NCI-H2029 (cell line): Measurements from ENCODE around the gene ABCC6.

ENCODE experiments used
- DNase-seq: peaks from one replicate; lab custom pipeline; 2025; lab: John Stamatoyannopoulos, UW

ABCC6 gene

DNA sequence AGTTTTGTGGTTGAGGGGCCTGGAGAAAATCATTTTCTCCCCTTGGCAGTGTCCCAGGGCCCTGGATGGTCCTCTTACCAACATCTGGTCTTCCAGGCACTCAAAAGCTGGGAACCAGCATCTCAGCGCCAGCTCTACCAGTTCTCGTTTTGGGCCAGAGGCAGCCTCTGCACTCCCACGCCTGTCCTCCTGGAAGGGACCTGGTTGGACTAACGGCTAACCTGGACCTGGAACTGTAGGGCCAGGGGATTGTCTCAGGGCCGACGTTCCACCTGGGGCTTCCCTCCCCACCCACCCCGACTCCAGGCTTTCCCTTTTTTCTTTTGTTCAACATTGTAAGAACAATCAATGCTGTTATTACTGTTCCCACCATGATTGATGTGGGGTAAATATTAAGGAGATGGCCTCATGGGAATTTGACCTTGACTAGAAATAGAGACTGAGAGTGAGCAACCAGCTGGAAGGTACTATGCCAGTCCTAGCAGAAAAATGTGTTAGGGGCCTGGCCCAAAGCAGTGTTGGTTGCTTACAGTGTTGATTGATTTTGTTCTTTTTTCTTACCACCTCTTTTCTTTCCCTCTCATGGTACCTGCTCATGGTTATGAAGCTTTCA, 81.4 kb downstream of the ABCC6 start:
- no peak for DNase-seq

DNA sequence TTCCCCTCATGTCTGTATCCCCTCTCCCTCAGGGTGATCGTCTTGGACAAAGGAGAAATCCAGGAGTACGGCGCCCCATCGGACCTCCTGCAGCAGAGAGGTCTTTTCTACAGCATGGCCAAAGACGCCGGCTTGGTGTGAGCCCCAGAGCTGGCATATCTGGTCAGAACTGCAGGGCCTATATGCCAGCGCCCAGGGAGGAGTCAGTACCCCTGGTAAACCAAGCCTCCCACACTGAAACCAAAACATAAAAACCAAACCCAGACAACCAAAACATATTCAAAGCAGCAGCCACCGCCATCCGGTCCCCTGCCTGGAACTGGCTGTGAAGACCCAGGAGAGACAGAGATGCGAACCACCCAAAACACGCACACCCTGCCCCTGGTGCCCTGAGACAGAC, 82.2 kb downstream of the ABCC6 start:
- no peak for DNase-seq

- DNase-seq: no peak
Measured at GRCh38 chr16:16140537-16140936, 82.8 kb downstream of the ABCC6 start.

GRCh38 chr16:16139806-16140205, 83.5 kb downstream of the ABCC6 start:
- no peak for DNase-seq

- no peak for DNase-seq
Measured at GRCh38 chr16:16139061-16139460, 84.2 kb downstream of the ABCC6 start.

DNA sequence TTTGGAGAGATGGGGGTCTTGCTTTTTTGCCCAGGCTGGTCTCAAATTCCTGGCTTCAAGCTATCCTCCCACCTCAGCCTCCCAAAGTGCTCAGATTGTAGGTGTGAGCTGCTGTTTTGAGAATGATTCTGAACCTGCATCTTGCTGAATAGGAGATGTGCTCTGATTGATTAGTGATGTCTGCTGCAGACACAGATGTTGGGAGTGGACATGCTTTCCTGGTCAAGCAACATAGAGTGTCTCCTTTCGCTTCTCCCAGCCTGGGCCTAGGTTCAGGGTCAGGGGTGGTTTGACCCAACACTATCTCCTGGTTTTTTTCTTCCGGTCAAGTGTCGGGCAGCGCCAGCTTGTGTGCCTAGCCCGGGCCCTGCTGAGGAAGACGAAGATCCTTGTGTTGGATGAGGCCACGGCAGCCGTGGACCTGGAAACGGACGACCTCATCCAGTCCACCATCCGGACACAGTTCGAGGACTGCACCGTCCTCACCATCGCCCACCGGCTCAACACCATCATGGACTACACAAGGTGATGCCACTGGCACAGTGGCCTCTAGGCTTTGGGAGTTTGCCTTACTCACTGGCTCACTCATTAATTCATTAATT, 85.2 kb downstream of the ABCC6 start:
- DNase-seq: no peak

DNA sequence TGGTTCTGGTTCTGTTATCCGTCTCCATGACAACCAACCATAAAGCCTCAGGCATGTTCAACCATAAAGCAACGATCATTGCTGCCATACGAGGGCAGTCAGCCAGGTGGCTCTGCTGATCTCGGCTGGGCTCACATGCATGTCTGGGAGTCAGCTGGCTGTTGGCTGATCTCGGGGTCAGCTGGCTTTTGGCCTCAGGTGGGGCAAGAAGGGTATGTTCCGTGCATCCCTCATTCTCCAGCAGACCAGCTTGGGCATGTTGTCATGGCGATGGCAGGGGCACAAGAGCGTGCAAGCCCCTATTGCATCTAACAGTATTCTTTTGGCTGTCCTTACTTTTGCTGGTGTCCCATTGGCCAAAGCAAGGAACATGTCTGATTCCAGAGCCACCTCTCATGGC, 86.2 kb downstream of the ABCC6 start:
- no peak for DNase-seq

DNA sequence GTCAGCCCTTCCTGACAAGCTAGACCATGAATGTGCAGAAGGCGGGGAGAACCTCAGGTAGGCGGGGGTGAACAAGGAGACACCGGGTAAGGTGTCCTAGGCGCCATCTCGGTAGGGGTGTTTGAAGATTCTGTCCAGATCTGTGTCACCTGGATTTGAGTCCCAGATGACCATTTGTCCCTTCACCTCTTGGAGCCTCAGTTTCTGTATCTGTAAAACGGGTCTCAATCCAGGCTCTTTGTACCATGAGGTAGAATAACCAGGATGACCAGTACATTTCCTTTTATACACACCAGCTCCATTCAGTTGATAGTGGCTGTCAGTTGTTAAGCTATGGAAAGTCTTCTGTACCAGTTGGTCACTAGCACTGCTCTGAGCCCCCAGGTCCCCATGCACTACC, 86.7 kb downstream of the ABCC6 start:
- no peak for DNase-seq

DNA sequence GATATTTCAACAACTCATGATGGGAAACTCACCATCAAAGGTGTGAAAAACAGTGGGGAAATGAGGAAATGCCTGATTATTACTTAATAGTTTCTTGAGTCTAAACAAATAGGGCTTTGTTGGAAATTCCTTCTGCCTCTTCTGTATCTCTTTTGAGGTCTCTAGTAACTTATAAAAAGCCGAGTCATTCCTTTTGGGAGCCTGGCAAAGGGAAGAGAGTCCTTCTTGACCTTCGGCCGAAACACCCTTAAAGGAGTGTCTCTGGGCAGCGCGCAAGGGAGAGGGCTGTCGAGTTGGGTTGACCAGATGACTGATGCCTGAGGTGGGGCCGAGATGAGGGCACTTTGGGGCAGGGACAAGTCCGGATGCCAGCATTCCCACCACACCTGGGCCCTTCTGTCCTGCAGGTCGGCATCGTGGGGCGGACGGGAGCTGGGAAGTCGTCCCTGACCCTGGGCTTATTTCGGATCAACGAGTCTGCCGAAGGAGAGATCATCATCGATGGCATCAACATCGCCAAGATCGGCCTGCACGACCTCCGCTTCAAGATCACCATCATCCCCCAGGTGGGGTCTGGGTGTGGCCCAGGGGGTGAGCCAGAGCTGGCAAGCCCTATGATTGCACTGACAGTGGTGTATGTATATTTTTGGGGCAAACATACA, 89.2 kb downstream of the ABCC6 start:
- no peak for DNase-seq

GRCh38 chr16:16131659-16132058, 91.6 kb downstream of the ABCC6 start:
- DNase-seq: no peak

DNA sequence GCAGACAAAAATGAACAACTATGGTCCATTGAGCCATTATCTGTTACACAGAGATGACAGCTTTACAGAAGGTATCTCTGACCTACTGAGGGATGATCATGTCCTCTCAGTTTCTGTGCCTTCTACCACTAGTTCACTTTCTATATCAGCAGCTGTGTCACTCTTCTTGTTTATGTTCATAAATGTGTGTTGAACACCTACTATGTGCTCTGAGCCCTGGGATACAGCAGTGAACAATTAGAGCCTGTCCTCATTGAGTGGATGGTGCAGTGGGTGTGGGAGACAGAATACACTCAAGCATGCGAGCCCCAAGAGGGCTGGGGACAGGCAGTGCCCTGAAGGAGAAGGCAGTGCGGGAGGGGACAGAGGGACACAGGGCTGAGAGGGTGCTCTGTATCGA, 92.1 kb downstream of the ABCC6 start:
- DNase-seq: no peak

- DNase-seq: peak; percentile 65
Measured at GRCh38 chr16:16127469-16128116, 95.7 kb downstream of the ABCC6 start.

GRCh38 chr16:16126896-16127295, 96.4 kb downstream of the ABCC6 start:
- DNase-seq: no peak

DNA sequence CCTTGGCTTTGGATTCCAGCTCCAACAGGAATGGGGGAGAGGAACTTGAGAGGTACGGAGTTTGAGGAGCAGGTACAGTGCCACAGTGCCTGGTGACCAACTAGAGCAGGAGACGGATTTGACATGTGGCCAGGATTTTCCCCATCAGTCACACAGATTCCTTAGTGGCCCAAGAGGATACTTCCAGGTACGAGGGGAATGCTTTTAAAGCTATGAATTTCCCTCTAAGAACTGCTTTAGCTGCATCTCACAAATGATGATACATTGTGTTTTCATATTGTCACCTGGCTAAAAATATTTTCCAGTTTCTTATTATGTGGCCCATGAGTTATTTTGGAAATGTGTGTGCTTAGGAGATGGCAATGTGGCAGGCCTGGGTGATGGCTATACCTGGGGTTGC, 98.3 kb downstream of the ABCC6 start:
- no peak for DNase-seq

GRCh38 chr16:16124438-16124837, 98.9 kb downstream of the ABCC6 start:
- no peak for DNase-seq

- no peak for DNase-seq
Measured at GRCh38 chr16:16122264-16122663, 101.0 kb downstream of the ABCC6 start.

DNA sequence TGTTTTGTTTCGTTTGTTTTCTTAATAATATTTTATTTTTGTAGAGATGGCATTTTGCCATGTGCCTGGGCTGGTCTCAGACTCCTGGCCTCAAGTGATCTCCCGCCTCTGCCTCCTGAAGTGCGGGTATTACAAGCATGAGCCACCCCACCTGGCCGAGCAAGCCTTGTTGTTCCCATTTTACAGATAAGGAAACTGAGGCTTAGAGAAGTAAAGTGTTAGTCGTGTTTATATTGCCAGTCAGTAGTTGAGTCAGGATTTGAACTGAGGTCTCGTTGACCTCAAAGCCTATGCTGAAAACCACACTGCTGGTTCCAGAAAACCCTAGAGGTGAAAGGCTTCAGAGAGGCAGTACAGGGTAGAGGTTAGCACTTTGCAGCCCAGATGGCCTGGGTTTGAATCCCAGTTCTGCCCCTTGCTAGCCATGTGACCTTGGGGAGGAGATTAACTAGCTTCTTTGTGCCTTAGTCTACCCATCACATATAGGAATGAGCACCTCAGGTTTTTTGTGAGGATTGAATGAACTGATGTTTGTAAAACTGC, 102.0 kb downstream of the ABCC6 start:
- DNase-seq: no peak

GRCh38 chr16:16120382-16121184, 102.7 kb downstream of the ABCC6 start:
- peak; percentile 90 for DNase-seq

- no peak for DNase-seq
Measured at GRCh38 chr16:16120044-16120381, 103.3 kb downstream of the ABCC6 start.

DNA sequence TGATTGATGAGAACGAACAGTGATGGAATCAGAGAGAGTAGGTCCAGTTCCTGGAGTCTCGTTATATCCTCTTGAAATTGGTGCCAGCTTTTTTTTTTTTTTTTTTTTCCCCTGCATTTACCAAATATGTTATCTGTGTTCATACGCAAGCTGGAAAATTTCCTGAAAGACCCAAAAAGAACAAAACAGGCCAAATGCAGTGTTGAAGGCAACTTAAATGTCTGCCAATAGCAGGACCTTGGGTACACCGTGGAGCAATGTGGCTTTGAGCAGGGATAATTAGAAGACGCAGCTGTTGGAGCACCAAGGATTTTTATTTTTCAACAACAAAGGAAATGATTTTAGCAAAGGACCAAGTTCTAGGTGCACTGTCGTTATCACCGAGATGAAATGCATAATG, 105.0 kb downstream of the ABCC6 start:
- DNase-seq: no peak

GRCh38 chr16:16116841-16117240, 106.5 kb downstream of the ABCC6 start:
- no peak for DNase-seq

GRCh38 chr16:16113076-16113475, 110.2 kb downstream of the ABCC6 start:
- DNase-seq: no peak
